Prostate gland (tissue), 2 donors: ENCODE data around the gene CPT1B. TPM values are rescaled to one million over a fixed set of nuclear protein-coding genes. Genes with fewer than 3 reads are reported as not detected.
"Not testable (repeated sequence)": the region's sequence is repeated elsewhere in the genome, so short reads cannot be mapped to it uniquely, and the experiment has no call there.

ENCODE experiments used
- DNase-seq: peaks from one replicate; pipeline ENCODE4 v3.0.0-alpha.2; 2019; ENCODE audit warnings: low spot score
- H3K27ac ChIP-seq, 2 donors: fragments of 200-600 bp; sonication (generic); 2 replicates each; pipeline ENCODE4 v1.5.1; 2017 to 2019
- H3K27me3 ChIP-seq: fragments of 200-600 bp; sonication (generic); replicated peaks from 2 replicates; pipeline ENCODE4 v1.5.1; 2019; ENCODE audit not compliant: insufficient read depth
- H3K36me3 ChIP-seq, 2 donors: fragments of 200-600 bp; sonication (generic); 1 replicate in 1 of 2; 2 replicates in 1 of 2; pipeline versions ENCODE4 v1.5.1 to v1.8.1; 2017 to 2019
- H3K4me1 ChIP-seq: fragments of 200-600 bp; sonication (generic); replicated peaks from 2 replicates; pipeline ENCODE4 v1.5.1; 2019
- H3K4me3 ChIP-seq, 2 donors: fragments of 200-600 bp; sonication (generic); 2 replicates each; pipeline ENCODE4 v1.5.1; 2017 to 2019
- H3K9me3 ChIP-seq: fragments of 200-600 bp; sonication (generic); 2 replicates; pipeline ENCODE4 v1.5.1; 2017
- POLR2A ChIP-seq: fragments of 450-650 bp; IDR thresholded peaks from one replicate; pipeline ENCODE4 v1.6.1; 2016; ENCODE audit warnings: antibody characterized with exemption, mild to moderate bottlenecking
- POLR2AphosphoS5 ChIP-seq: sonication (generic); formaldehyde crosslinking; IDR thresholded peaks from one replicate; pipeline ENCODE4 v1.6.1; 2017; ENCODE audit warnings: antibody characterized with exemption
- WGBS: methylation state at CpG from one replicate; pipeline ENCODE4 v1.1.5; 2018; 5-methylcytosine and 5-hydroxymethylcytosine counted together
- intact Hi-C: fragments of 100-400 bp; cut with DNase I; formaldehyde crosslinking; loops from one replicate; pipeline ENCODE4 v1.14.2; 2022
- total RNA-seq, 2 donors: library from RNA; depleted of rRNA; stranded (reverse); fragments of >200 nt; gene quantifications; one replicate each; pipeline ENCODE4 v1.1.0, GENCODE V29; 2016
- TF ChIP-seq, protein P1 (sequence below), 4 experiments: fragments of 200-600 bp in 2 of 4; fragments of 450-650 bp in 2 of 4; sonication (generic) in 2 of 4; IDR thresholded peaks; 1 replicate in 3 of 4; 2 replicates in 1 of 4; pipeline ENCODE4 v1.5.1; 2016 to 2019; ENCODE audit warnings: antibody characterized with exemption in 4 of 4, mild to moderate bottlenecking in 2 of 4, moderate library complexity in 2 of 4

The CPT1B gene
- total RNA-seq, 2 donors from 2014 or later = 13.1 to 31.4 TPM

GRCh38 chr22:50608996-50609395 is 30.8 kb upstream of the CPT1B start:
- Histone ChIP-seq H3K27me3 (no peaks in the 10 kb centered on the region), H3K36me3 (no peaks in the 10 kb centered on the region), H3K9me3 (no peaks in the 10 kb centered on the region), H3K4me3 (no peak overlapping the region), H3K4me1 (no peaks in the 10 kb centered on the region), H3K27ac (no peak overlapping the region)
- WGBS = 90% methylated on average over 10 of the region's 10 CpGs
- TF ChIP-seq, protein P1, sequence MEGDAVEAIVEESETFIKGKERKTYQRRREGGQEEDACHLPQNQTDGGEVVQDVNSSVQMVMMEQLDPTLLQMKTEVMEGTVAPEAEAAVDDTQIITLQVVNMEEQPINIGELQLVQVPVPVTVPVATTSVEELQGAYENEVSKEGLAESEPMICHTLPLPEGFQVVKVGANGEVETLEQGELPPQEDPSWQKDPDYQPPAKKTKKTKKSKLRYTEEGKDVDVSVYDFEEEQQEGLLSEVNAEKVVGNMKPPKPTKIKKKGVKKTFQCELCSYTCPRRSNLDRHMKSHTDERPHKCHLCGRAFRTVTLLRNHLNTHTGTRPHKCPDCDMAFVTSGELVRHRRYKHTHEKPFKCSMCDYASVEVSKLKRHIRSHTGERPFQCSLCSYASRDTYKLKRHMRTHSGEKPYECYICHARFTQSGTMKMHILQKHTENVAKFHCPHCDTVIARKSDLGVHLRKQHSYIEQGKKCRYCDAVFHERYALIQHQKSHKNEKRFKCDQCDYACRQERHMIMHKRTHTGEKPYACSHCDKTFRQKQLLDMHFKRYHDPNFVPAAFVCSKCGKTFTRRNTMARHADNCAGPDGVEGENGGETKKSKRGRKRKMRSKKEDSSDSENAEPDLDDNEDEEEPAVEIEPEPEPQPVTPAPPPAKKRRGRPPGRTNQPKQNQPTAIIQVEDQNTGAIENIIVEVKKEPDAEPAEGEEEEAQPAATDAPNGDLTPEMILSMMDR (IDR thresholded peaks at IDR 0.05) = no peak
- intact Hi-C loops = no loop called here
- no peak for DNase-seq

DNA sequence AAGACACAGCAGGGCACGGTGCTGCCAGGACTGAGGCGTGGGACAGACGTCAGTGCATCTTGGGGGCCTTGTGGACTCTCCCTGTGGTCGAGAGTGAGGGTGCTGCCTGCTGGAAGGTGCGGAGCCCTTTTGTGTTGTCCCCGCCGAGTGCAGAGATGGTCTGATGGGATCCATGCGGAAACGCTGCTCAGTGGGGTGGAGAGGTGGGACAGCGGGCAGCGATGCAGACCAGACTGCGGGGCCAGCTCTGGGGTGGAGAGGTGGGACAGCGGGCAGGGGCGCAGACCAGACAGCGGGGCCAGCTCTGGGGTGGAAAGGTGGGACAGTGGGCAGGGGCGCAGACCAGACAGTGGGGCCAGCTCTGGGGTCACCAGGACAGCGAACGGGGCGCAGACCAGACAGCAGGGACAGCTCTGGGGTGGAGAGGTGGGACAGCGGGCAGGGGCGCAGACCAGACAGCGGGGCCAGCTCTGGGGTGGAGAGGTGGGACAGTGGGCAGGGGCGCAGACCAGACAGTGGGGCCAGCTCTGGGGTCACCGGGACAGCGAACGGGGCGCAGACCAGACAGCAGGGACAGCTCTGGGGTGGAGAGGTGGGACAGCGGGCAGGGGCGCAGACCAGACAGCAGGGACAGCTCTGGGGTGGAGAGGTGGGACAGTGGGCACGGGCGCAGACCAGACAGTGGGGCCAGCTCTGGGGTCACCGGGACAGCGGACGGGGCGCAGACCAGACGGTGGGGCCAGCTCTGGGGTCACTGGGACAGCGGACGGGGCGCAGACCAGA is 30.0 kb upstream of the CPT1B start:
- H3K4me1 ChIP-seq, H3K9me3 ChIP-seq, intact Hi-C loops, H3K4me3 ChIP-seq, DNase-seq, H3K27ac ChIP-seq, H3K27me3 ChIP-seq, H3K36me3 ChIP-seq: not testable (repeated sequence)
- WGBS = 81% methylated on average over 39 of the region's 39 CpGs

DNA sequence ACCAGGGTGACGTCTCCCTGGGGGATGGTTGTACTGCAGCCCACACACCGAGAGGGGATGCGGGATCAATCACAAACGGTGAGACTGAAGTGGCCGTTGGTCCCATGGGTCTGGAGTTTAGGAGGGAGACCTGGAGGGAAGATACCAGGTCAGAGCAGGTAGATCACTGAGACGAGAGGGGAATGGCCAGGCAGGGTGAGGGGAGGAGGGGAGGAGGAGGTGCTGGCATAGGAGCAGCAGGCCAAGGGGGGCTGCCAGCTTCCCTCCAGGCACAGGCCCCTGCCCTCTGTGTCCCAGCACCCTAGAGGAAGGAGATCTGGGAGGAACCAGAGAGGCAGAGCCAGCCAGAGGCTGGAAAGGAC is 29.4 kb upstream of the CPT1B start:
- H3K36me3 ChIP-seq = no peaks in the 10 kb centered on the region
- no peak overlapping the region for H3K27ac ChIP-seq
- no peak overlapping the region for H3K4me3 ChIP-seq
- no peak for DNase-seq
- H3K4me1 ChIP-seq = no peaks in the 10 kb centered on the region
- H3K27me3 ChIP-seq = no peaks in the 10 kb centered on the region
- intact Hi-C loops = no loop called here
- 56% methylated on average over 6 of the region's 6 CpGs for WGBS
- no peaks in the 10 kb centered on the region for H3K9me3 ChIP-seq
- no peak for TF ChIP-seq POLR2A
- TF ChIP-seq POLR2AphosphoS5 = no peak

GRCh38 chr22:50606946-50607658 is 28.9 kb upstream of the CPT1B start:
- H3K4me3 ChIP-seq = no peak overlapping the region
- no peaks in the 10 kb centered on the region for H3K36me3 ChIP-seq
- intact Hi-C loops = no loop called here
- WGBS = 88% methylated on average over 17 of the region's 18 CpGs
- TF ChIP-seq POLR2A (no peak), POLR2AphosphoS5 (no peak)
- TF ChIP-seq, protein P1 (IDR thresholded peaks at IDR 0.05) = no peak
- H3K27me3 ChIP-seq = no peaks in the 10 kb centered on the region
- DNase-seq = no peak
- no peaks in the 10 kb centered on the region for H3K4me1 ChIP-seq
- no peaks in the 10 kb centered on the region for H3K9me3 ChIP-seq
- H3K27ac ChIP-seq = no peak overlapping the region

- Histone ChIP-seq H3K36me3 (no peaks in the 10 kb centered on the region), H3K27me3 (no peaks in the 10 kb centered on the region), H3K4me1 (no peaks in the 10 kb centered on the region), H3K4me3 (no peak overlapping the region), H3K9me3 (no peaks in the 10 kb centered on the region), H3K27ac (no peak overlapping the region)
- no peak for TF ChIP-seq POLR2AphosphoS5
- TF ChIP-seq, protein P1 (IDR thresholded peaks at IDR 0.05) = no peak
- TF ChIP-seq POLR2A = no peak
- 76% methylated on average over 19 of the region's 19 CpGs for WGBS
- intact Hi-C loops = no loop called here
- DNase-seq = no peak
Observed at GRCh38 chr22:50606165-50606945, 28.1 kb upstream of the CPT1B start.
